HG03558 (cell line): Measurements from ENCODE around the gene PPP2R2B.
A peak's percentile ranks its signal among the peaks of the same experiment; 100 is the strongest.
"Not testable (repeated sequence)": the region's sequence is repeated elsewhere in the genome, so short reads cannot be mapped to it uniquely, and the experiment has no call there.

Experiments used
- ATAC-seq: cut with Tn5 transposase; IDR thresholded peaks from one replicate; pipeline ENCODE4 v1.9.1; 2021; ENCODE audit warnings: moderate number of reproducible peaks; ENCODE audit not compliant: unreplicated experiment; ENCODE audit errors: extremely low read depth

Gene PPP2R2B

DNA sequence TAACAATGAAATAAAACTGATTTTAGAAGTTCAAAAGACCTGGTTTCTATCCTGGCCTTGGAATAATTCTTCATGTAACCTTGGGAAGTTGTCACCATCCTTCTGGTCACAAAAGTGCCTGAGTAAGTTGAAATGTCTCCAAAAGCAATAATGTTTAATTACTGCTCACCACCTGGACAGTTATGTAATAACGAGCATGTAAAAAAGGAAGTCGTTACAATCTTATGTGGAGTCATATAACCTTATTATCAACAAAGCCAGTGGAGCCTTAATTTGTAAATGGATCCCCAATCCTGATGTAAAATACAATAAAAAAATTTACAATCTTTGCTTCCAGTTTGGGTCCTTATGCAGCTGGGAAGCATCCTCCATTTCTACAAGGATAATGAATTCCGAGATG lies 298.3 kb downstream of the PPP2R2B start:
- no peak for ATAC-seq

DNA sequence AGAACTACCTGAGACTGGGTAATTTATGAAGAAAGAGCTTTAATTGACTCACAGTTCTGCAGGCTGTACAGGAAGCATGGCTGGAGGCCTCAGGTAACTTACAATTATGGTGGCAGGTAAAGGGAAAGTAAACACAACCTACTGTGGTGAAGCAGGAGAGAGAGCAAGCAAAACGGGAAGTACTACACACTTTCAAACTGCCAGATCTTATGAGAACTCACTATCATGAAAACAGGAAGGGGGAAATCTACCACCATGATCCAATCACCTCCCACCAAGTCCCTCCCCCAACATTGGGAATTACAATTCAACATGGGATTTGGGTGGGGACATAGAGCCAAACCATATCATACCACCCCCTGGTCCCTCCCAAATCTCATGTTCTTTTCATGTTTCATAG lies 303.8 kb downstream of the PPP2R2B start:
- no peak for ATAC-seq

DNA sequence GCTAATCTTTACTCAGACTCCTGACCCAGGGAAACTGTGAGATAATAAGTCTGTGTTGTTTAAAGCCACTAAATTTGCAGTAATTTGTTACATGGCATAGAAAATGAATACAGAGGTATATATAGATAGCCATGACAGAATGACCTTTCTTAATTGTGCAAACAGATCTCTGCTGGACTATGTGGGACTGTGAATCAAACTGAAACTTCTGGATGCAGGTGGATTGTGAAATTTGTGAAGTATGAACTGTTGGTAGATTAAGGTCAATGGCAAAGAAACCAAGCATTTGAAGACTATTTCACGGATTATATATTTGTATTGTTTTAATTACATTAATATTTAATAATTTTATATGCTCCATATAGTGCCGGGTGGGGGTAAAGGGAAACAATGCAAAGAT lies 310.4 kb downstream of the PPP2R2B start:
- ATAC-seq: no peak

DNA sequence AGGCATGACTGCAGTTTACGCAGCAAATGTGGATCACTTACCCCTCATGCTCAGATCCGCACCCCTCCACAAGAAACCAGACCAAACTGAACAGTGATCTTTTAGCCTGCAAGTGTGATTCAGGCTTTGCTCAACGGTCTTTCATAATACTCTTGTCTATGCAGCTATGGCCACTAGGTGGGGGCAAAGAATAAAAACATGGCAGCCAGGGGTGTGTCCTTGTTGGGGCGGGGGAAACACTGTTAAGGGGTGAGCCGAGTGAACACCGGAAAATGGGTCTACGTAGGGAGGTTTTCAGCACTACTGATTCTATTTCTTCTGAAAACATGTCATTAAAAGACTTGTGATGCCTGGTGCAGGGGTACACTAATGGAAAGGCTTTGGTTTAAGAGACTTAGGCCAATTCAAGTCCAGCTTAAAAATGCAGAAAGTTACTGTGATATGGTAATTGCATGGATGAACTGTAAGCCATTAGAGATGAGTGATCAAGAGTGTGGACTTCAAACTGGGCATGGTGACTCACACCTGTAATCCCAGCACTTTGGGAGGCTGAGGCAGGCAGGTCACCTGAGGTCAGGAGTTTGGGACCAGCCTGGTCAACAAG lies 312.7 kb downstream of the PPP2R2B start:
- peak; percentile 84 for ATAC-seq

DNA sequence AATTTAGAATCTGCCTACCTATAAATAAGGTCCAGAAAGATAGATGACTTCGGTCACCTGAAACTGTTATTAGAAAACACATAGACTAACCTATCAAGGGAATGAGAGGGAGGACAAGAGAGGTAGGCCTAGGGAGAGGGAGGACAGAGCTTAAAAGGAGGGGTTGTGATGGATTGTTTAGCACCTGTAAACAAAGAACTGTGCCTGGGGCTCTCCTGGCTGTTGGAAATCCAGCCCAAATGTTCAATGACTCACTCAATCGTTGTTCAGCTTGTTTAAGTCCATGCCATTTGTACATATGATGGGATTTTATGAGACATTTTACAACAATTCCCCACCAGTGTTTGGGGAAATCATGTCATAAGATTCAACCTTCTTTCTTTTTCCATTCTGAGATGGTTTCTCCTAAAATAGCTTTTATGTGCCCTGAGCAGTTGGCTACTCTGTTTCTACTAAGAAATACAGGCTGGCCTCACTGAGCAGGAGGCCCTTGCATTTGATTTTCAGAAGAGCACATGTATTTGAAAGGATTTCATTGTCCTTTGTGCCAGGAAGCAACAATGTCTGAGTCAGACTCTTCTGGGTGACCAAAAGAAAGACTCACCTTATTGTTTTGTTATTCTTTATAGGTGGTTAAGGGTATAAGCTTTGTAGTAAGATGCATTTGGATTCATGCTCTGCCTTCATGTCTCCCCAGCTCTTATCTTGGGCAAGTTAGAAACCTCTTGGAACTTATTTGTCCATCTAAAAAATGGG lies 314.4 kb downstream of the PPP2R2B start:
- ATAC-seq: no peak

DNA sequence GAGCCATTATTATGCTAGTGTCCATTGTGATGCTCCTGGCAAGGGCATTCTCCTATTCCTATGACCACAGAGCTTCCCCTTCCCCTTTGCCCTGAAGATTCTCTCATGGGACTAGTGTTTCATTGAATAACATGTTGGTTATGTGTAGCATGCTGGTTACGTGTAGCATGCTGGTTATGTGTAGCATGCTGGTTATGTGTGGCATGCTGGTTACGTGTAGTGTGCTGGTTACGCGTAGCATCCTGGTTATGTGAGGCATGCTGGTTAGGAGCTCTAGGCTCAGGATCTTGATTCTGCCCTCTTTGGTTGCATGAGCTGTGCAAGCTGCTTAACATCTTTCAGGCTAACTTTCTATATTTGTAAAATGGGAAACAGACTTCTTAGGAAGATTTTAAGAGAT lies 316.1 kb downstream of the PPP2R2B start:
- ATAC-seq: no peak

DNA sequence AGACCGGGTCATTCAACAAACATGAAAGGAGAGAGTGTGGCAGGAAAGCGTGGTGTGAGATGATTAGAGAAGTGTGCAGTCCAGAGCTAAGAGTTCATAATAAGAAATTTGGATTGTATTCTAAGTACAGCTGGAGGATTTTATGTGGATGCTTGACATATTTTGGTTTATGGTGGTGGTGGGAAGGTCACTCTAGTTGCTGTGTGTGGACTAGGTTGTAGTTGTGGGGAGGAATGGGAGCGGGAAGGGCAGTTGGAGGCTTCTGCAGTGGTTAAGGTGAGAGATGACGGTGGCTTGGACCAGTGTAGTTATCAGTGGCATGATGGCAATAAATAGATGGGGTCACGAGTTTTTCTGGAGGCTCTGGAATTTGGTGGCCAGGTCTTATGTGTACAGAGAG lies 316.8 kb downstream of the PPP2R2B start:
- ATAC-seq: no peak

DNA sequence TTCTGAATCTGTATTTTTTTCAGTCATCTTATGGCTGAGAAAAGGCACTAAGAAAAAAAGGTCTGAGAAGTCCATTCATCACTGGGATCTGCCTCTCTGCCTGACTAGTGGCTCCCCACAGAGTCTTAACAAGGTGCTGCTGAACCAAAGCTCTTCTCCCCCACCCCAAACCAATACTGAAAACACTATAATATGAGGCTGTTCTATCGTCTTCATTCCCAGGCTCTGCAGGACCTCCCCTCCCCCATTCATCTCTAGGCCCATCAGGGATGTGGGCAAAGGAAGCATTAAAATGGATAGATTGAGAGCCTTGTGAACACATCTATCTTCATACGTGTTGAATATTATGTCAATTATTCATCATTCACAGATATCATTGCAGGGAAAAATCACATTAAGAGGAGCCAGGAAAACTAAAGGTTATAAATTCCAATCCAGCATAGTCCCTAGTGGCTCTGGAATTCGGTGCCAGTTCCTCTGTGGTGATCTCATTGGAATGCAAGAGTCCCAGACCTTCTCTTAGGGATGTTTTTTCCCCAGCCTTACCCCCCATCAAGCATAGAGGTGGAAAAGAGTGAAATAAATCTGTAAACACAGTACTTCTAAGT lies 318.2 kb downstream of the PPP2R2B start:
- no peak for ATAC-seq

DNA sequence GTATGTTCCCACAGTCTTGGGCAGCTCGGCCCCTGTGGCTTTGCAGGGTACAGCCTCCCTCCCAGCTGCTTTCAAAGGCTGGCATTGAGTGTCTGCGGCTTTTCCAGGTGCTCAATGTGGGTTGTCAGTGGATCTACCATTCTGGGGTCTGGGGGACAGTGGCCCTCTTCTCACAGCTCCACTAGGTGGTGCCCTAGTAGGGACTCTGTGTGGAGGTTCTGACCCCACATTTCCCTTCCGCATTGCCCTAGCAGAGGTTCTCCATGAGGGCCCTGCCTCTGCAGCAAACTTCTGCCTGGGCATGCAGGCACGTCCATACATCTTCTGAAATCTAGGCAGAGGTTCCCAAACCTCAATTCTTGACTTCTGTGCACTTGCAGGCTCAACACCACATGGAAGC lies 321.7 kb downstream of the PPP2R2B start:
- not testable (repeated sequence) for ATAC-seq

DNA sequence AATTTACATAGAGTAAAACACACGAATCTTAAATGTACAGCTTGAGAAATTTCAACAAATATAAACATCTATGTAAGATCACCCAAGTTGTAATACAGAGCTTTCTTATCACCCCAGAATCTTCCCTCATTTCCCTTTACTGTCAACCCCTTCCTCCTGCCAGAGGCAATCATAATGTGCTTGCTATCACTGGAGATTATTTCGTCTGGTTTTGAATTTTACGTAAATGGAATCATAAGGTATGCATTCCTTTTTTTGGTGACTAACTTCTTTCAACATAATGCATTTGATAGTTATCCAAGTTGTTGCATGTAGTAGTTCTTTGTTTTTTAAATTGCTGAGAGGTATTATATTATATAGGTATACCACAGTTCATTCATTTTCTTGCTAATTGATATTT lies 325.1 kb downstream of the PPP2R2B start:
- ATAC-seq: no peak

DNA sequence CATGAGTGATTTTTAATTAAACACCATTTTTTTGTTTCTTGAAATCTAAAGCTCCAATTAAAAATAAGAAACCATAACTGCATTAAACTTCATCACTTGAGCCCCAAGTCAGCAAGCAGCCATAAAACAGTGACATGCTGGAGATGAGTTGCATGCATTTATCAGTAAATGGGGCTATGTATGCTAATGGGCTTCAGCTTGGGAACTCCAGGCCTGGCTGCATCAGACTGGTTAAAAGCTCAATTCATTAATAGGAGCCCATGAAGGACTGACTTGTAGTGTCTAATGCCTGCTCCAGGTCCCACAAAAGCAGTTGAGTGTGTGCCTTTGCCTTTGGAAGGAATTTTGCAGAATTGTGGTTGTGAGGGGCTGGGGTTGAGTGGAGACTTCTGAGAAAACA lies 328.9 kb downstream of the PPP2R2B start:
- no peak for ATAC-seq

DNA sequence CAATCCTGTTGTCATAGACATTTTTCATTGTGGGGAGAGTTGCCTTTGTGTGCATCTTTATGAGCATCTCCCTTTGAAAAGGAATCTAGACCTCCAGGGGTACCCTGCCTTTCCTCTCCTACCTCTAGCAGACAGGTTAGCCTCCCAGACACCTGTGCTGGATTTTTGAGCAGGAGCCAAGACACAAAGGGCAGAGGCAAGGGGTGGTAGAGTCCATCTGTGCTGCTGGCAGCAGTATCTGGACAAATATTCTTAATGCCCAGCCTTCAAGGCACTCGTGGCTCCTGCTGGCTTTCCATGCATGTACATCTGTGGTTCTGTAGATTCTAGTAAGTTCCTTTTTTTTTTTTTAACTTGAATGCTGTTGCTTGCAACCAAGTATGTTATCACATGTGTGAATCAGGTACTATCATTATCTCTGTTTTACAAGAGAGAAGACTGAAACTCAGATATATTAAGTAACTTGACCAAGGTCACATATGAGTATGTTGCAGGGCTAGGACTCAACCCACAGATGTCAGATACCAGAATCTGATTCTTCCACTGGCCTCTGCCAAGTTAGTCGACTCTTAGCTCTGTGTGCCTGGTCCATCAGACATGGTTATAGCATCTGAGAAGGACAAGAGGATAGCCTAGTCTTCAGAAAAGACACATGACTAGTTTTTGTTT lies 329.6 kb downstream of the PPP2R2B start:
- peak; percentile 33 for ATAC-seq

DNA sequence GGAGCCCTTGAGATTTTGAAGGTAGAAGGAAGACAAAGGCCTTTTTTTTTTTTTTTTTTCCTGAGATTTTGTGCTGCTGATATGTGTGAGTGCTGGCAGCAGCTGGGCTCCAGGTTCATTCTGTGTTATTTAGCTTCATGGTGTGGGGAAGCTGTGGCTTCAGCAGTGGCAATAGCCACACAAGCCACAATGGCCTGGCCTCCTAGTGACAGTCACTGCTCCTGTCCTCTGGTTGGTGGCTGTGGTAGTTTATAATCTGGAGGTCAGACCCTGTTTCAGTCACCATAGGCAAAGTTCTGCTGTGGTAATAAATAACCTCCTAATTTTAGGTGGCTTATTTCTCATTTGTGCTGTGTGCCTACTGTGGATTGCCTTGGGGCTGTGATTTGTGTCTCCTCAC lies 334.3 kb downstream of the PPP2R2B start:
- no peak for ATAC-seq

DNA sequence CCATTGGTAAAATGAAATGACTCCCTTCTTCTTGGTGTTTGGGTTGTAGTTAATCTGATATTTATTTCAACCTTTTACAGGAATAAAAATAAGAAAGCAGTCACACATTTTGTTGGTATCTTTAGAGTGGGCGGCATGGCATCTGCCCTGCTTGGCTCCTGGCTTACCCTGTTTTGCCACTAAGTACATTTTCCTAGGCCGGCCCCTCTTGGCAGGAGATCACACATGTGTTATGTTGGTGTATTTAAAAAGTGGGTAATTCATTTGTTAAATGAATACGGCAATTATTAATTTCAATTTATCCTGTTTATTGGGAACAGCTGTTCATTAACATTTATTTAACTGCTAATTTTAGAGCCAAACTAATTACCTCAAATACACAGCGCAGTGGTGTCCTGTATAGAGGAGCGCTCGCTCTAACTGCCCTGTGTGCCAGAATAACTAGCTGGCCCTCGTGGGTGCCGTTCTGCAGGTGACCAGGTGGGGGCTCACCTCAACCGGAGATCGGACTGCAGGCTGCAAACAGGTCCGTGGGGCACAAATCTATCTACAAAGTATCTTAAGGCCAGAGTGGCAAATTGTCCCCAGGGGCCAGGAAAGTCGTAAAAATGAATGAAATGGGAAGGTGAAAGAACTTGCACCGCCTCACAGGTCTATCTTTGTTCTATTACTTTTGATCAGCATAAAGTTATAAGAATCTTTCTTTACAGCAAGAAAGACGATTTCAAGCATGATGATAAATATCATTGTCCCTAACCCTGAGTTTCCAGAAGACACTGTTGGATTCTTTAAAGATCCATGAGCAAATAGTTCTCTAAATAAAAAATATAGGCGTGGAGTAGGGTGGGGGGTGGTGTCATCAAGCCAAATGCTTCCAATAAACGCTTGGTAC lies 336.4 kb downstream of the PPP2R2B start:
- ATAC-seq: peak; percentile 86

DNA sequence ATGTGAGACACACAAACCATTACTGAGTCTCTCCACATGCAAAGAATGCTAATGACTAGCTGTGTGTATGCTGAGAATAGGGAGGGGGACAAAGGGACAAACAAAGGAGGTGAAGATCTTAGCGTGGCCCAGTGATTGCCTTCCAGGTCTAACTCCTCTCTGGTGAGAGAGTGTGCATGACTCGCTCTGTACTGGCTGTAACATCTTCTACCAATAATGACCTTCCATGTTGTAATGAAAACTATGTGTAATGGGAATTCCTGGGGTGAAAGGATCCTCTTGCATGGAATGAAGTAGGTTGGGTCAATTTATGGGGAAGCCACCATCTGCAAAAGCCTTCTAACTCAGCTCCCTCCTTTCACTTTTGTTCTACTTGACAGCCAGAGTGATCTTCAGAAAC lies 338.1 kb downstream of the PPP2R2B start:
- no peak for ATAC-seq

DNA sequence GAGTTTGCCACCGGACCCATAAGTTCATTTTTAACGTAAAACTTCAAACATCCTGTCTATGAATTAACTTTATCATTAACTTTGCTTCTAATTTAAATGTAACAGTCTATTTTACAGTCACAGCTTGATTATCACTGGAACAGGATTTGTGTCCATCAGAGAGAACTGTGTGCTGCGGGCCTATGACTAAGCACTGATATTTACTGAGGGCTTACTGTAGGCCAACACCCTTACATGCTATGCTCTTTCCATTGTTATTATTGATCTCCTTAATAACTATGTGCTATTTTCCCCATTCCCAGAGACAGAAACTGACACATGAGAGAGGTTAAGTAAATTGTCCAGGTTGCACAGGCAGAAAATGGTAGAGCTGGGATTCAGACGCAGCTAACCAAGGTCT lies 338.6 kb downstream of the PPP2R2B start:
- ATAC-seq: no peak

DNA sequence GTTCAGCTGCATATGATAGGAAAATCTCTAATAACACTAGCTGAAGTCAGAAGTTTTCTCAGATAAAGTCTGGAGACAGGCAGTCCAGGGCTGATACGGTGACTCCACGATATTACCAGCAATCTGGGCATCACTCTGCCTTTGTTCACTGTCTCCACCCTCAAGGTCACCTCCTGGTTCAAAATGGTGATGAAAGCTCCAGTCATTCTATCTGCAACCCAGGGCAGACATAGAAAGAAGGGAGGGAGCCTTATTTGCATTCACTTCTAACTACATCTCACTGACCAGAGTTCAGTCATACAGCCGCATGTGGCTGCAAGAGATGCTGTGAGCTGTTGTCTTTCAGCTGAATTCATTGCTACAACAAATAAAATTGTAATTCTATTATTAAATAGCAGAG lies 340.1 kb downstream of the PPP2R2B start:
- ATAC-seq: no peak

DNA sequence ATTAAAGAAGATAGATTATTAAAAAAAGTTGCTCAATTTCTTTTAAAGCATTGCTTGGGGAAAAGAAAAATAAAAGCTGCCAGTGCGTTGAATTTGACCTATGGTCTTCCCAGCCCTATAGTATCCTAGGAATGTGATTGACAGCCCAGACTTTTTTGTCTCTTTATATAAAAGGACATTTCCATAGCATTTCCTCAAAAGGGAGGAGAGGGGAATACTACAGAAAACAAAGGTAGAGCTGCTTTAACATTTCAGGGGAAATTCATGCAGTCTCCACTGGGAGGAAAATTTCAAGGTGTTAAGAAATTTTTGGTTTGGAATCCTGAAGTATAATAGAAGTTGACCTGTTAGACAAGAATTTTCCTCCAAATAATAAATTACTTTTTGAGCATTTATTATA lies 344.7 kb downstream of the PPP2R2B start:
- no peak for ATAC-seq

DNA sequence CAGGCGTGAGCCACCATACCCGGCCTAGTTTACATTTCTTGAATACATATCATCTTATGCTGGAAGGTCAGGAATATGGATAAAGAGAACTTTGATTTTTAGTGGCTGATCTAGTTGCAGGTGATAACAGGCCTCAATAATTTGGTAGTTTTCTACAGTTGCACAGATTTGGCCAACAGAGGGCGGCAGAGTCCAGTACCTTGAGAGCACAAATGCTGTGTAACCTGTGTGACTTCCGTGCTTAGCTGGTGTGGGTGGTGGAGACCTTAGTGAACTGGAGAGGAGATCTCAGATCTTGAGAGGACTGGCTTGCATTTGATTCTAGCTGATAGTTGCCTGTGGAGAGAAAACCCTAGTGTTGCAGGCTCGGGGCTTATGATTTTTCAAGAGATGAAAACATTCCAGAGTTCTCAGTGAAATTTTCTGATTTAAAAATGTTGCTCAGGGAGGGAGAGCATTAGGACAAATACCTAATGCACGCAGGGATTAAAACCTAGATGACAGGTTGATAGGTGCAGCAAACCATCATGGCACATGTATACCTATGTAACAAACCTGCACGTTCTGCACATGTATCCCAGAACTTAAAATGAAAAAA lies 345.2 kb downstream of the PPP2R2B start:
- ATAC-seq: peak; percentile 97
